Small intestine (tissue), 7 donors: ENCODE measurements around the gene PLB1. TPM values are rescaled to one million over a fixed set of nuclear protein-coding genes. Genes with fewer than 3 reads are reported as not detected.

ENCODE experiments used
- DNase-seq, 2 donors: peaks; one replicate each; pipeline versions ENCODE4 v3.0.0 to v3.0.0-alpha.2; 2013
- FAIRE-seq: peaks from 2 replicates; lab custom pipeline; 2012; peaks lifted over from hg19 to GRCh38; lab: Jason Lieb, UNC
- H3K27ac ChIP-seq, 3 donors: one replicate each; pipeline ENCODE4 v1.5.1; 2013; ENCODE audit warnings: low read length in 2 of 3, mild to moderate bottlenecking in 2 of 3, control low read depth in 1 of 3, inconsistent platforms in 1 of 3, low read depth in 1 of 3, moderate library complexity in 1 of 3
- H3K27me3 ChIP-seq, 3 donors: one replicate each; pipeline ENCODE4 v1.6.1; 2013; ENCODE audit warnings: low read length in 3 of 3, inconsistent platforms in 1 of 3; ENCODE audit not compliant: control insufficient read depth in 3 of 3, insufficient read depth in 3 of 3
- H3K36me3 ChIP-seq, 3 donors: one replicate each; pipeline ENCODE4 v1.6.1; 2013; ENCODE audit warnings: low read length in 3 of 3, inconsistent platforms in 1 of 3, low read depth in 1 of 3, mild to moderate bottlenecking in 1 of 3, moderate library complexity in 1 of 3; ENCODE audit not compliant: control insufficient read depth in 3 of 3, insufficient read depth in 2 of 3
- H3K4me1 ChIP-seq, 3 donors: one replicate each; pipeline ENCODE4 v1.6.1; 2013; ENCODE audit warnings: low read length in 2 of 3, inconsistent platforms in 1 of 3, low read depth in 1 of 3, mild to moderate bottlenecking in 1 of 3, moderate library complexity in 1 of 3; ENCODE audit not compliant: control insufficient read depth in 3 of 3, insufficient read depth in 2 of 3
- H3K4me3 ChIP-seq, 3 donors: one replicate each; pipeline ENCODE4 v1.5.1; 2013; ENCODE audit warnings: low read length in 3 of 3, control low read depth in 1 of 3, inconsistent platforms in 1 of 3, low read depth in 1 of 3, mild to moderate bottlenecking in 1 of 3, moderate library complexity in 1 of 3
- H3K9me3 ChIP-seq, 2 donors: one replicate each; pipeline ENCODE4 v1.6.1; 2013; ENCODE audit warnings: low read depth in 1 of 2, low read length in 1 of 2; ENCODE audit not compliant: control insufficient read depth in 2 of 2, insufficient read depth in 1 of 2
- WGBS, 3 donors: extraction: QIAGEN DNeasy Blood & Tissue Kit; methylation state at CpG; one replicate each; pipeline ENCODE4 v1.1.7; 2013; 5-methylcytosine and 5-hydroxymethylcytosine counted together
- polyA plus RNA-seq, 4 donors: library from polyadenylated mRNA; stranded (reverse) in 3 of 4; unstranded in 1 of 4; fragments of 200-250 nt in 3 of 4; fragments of 120-200 nt in 1 of 4; gene quantifications; one replicate each; pipeline versions ENCODE4 v1.2.1 to v1.2.3, GENCODE V29; 2013
- donor health status: healthy with polysubstance abuse.
- donor health status: control.
- donor health status: control.
- donor health status: Bipolar disorder and iron deficiency.
- donor health status: healthy.

PLB1 gene
- polyA plus RNA-seq, 4 donors: 0.45 to 125 (median 1.1) TPM

DNA sequence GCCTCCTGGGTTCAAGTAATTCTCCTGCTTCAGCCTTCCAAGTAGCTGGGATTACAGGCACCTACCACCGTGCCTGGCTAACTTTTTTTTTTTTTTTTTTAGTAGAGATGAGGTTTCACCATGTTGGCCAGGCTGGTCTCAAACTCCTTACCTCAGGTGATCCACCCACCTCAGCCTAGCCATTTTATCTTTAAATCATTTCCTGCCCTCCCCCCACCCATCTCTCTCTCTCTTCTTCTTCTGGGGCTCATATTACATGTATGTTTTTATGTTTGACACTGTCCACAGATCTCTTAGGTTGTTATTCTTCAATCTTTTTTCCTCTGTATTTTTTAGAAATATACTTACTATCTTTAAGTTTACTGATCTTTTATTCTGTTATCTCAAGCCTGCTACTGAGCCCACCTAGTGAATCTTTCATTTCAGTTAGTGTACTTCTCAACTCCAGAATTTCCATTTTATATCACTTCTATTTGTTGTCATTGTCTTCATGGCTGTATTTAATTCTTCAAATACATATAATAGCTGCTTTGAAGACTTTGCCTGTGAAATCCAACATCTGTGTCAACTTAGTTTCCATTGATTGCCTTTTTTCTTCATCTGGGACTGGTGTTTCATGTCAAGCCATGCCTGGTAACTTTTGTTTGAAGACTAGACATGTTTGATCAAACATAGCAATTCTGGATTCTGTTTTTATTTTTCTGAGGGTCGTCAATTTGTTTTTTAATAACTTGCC is 16.2 kb downstream of the PLB1 start:
- Histone ChIP-seq H3K27me3 (peaks cover 0 to 5% (median 0%) of the 10 kb centered on the region in 3 donors), H3K27ac (no peak overlapping the region), H3K9me3 (peaks cover 0 to 1% of the 10 kb centered on the region in 2 donors), H3K4me3 (no peak overlapping the region), H3K4me1 (peaks cover 0 to 2% (median 0%) of the 10 kb centered on the region in 3 donors), H3K36me3 (no peaks in the 10 kb centered on the region)
- FAIRE-seq (no peak), DNase-seq (no peak)
- 79 to 91% (median 83%) methylated on average over 2 of the region's 2 CpGs for WGBS, 3 donors

DNA sequence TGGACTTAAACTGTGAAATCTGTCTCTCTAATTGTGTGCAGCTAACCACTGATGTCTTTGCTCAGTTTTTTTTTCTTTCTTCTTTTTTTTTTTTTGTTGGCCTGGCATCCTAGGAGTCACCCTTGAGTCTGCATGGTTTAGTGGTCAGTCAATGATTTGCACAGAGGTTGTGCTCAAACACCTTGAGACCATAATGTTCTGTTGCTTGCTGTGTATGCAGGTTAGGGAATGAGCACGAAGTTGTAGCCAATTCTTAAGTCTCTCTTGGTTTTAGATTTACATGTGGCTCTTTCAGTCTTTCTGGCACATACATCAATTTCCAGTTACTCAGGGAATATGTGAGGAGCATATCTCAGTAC is 16.7 kb downstream of the PLB1 start:
- WGBS, 3 donors: 58 to 80% (median 79%) methylated on average over 1 of the region's 1 CpG
- FAIRE-seq (no peak), DNase-seq (no peak)
- no peaks in the 10 kb centered on the region for H3K9me3 ChIP-seq
- H3K4me3 ChIP-seq: no peak overlapping the region
- H3K27me3 ChIP-seq: peaks cover 0 to 5% (median 0%) of the 10 kb centered on the region in 3 donors
- peaks cover 0 to 4% (median 0%) of the 10 kb centered on the region in 3 donors for H3K4me1 ChIP-seq
- no peaks in the 10 kb centered on the region for H3K36me3 ChIP-seq
- H3K27ac ChIP-seq: no peak overlapping the region

DNA sequence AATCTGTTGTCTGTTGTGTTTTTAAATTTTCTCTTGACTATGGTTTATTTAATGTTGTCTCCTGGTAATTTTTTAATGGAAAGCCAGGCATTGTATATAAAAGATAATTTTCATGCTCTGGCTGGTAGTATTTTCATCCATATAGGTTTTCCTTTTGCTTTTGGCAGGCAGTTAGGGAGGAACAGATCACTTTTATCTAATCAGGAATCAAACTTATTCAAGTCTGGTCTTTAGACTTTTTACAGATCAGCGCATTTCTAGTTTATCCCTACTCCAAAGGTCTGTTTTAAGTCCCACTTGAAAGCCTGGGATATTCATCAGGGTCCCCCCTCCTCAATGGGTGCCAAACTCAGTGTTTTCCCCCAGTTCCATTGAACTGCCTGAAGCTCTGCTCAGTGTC is 17.2 kb downstream of the PLB1 start:
- no peaks in the 10 kb centered on the region for H3K36me3 ChIP-seq
- no peak overlapping the region for H3K4me3 ChIP-seq
- H3K27me3 ChIP-seq: peaks cover 0 to 5% (median 0%) of the 10 kb centered on the region in 3 donors
- 26 to 53% (median 52%) methylated on average over 1 of the region's 1 CpG for WGBS, 3 donors
- FAIRE-seq: no peak
- peaks cover 0 to 4% (median 0%) of the 10 kb centered on the region in 3 donors for H3K4me1 ChIP-seq
- no peaks in the 10 kb centered on the region for H3K9me3 ChIP-seq
- no peak for DNase-seq
- no peak overlapping the region for H3K27ac ChIP-seq

DNA sequence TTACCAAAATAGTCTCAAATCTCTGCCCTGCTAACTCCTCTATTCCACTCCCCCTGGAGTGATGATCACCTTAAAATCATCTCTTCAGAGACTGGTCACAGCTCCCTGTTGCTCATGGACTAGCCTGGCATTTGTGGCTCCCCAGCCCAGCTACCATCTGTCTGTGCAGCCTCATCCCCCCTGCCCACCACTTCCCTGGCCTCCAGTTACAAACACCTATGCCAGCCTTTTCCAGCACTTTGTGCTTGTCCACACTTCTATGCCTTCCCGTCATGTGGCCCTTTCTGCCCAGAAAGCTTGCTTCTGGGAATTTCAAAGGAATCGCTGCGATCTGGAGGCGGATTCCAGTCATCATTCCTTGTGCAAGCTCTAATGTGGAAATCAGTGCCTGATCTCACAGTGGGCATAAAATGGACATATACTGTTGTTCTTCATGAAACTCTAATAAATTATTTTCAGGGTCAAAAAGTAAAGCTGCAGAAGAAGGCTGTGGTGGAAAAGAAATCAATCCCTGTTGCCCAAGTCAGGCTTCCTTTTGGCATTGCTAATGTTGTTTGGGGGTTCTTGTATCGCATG is 19.4 kb downstream of the PLB1 start:
- FAIRE-seq (no peak), DNase-seq (no peak)
- H3K36me3 ChIP-seq: no peaks in the 10 kb centered on the region
- H3K4me1 ChIP-seq: peaks cover 0 to 4% (median 0%) of the 10 kb centered on the region in 3 donors
- H3K27me3 ChIP-seq: peaks cover 0 to 5% (median 0%) of the 10 kb centered on the region in 3 donors
- H3K27ac ChIP-seq: no peak overlapping the region
- H3K9me3 ChIP-seq: no peaks in the 10 kb centered on the region
- WGBS, 3 donors: 86 to 94% (median 92%) methylated on average over 5 of the region's 5 CpGs
- no peak overlapping the region for H3K4me3 ChIP-seq

DNA sequence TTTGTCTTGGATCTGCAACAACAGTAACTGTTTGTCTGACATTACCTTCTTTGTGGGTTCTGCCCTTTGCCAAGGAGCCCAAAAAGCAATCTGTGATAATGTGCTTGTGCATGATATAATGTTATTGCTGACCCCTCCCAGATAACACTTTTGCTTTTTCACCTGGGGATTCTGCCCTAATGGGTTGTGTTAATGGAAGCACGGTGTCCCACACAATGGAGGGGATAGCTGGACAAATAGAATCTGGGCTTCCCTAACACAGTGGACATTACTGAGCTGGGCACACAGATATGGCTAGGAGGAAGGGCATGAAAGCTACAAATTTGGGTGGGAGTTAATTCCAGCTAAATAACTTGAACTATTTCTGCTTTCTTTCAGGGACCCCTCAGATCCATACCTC is 20.6 kb downstream of the PLB1 start:
- Histone ChIP-seq H3K4me3 (no peak overlapping the region), H3K36me3 (no peaks in the 10 kb centered on the region), H3K9me3 (no peaks in the 10 kb centered on the region), H3K27me3 (peaks cover 0 to 5% (median 0%) of the 10 kb centered on the region in 3 donors), H3K4me1 (peaks cover 0 to 4% (median 0%) of the 10 kb centered on the region in 3 donors), H3K27ac (no peak overlapping the region)
- FAIRE-seq: no peak
- 77 to 86% (median 77%) methylated on average over 1 of the region's 1 CpG for WGBS, 3 donors
- no peak for DNase-seq

DNA sequence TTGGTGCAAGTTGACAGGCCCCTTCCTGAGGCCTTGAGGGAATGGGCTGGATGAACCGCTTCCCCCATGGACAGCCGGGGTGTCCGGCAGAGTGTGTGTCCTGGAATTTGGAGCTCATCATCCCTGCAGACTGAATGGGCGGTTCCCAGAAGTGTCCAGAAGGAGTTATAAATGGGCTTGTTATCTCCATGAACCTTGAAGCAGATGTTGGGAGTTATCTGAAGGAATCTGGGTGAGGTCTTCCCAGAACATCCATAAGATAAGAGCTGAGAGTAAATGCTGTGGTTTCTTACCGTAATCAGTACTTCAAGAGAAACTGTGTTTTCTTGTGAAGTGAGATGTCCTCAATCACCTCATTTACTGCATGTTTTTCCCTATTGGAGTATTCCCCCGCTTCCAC is 21.1 kb downstream of the PLB1 start:
- H3K9me3 ChIP-seq: no peaks in the 10 kb centered on the region
- H3K4me1 ChIP-seq: peaks cover 0 to 4% (median 0%) of the 10 kb centered on the region in 3 donors
- H3K27ac ChIP-seq: no peak overlapping the region
- 73 to 81% (median 74%) methylated on average over 6 of the region's 6 CpGs for WGBS, 3 donors
- peaks cover 0 to 5% (median 3%) of the 10 kb centered on the region in 3 donors for H3K27me3 ChIP-seq
- FAIRE-seq (no peak), DNase-seq (no peak)
- H3K4me3 ChIP-seq: no peak overlapping the region
- H3K36me3 ChIP-seq: no peaks in the 10 kb centered on the region

DNA sequence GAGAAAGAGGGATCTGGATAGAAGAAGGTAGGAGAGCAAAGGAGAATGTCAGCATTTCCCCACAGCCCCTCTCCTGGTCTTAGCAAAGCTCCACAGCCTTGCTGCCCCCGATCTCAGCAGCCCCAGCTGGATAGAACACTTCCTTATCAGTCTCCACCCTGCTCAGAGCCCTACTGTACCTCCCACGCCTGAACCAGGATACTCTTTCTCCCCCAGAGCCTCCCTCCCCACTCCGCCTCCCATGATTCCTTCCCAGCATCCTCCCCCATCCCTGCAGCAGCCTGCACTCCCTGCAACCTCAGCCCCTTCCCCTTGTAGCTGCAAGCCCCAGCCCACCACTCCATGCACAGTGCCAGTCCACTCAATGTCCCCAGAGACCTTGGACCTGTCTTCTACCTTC is 25.8 kb downstream of the PLB1 start:
- no peak overlapping the region for H3K4me3 ChIP-seq
- FAIRE-seq (no peak), DNase-seq (no peak)
- H3K36me3 ChIP-seq: no peaks in the 10 kb centered on the region
- no peak overlapping the region for H3K27ac ChIP-seq
- H3K9me3 ChIP-seq: no peaks in the 10 kb centered on the region
- peaks cover 0 to 12% (median 2%) of the 10 kb centered on the region in 3 donors for H3K4me1 ChIP-seq
- peaks cover 0 to 8% (median 0%) of the 10 kb centered on the region in 3 donors for H3K27me3 ChIP-seq
- 20 to 32% (median 23%) methylated on average over 3 of the region's 3 CpGs for WGBS, 3 donors

DNA sequence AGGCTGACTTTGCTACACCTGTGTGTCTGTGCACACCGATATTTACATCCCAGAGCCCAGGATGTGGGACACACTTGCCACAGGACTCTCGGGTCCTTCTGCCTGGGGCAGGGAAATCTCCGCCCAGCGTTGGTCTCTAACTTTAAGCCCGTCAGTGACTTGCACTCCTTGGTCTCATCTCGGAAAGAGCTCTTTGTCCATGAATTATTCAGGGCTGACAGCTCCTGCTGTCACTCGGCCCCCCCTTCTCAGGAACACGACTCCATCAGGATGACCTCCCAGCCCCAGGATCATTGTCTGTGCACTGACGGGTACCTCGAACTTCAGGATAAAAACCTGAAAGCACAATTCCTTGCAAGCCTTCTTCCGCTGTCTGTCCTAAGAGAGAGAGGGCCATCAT is 26.6 kb downstream of the PLB1 start:
- FAIRE-seq: no peak
- Histone ChIP-seq H3K4me3 (no peak overlapping the region), H3K9me3 (no peaks in the 10 kb centered on the region), H3K27me3 (peaks cover 0 to 8% (median 0%) of the 10 kb centered on the region in 3 donors), H3K36me3 (no peaks in the 10 kb centered on the region), H3K4me1 (peaks cover 0 to 12% (median 0%) of the 10 kb centered on the region in 3 donors), H3K27ac (no peak overlapping the region)
- 73 to 89% (median 85%) methylated on average over 11 of the region's 11 CpGs for WGBS, 3 donors
- no peak for DNase-seq
